DND-41 (cell line): ENCODE results near the gene OR2T2.
"Not testable (repeated sequence)": the region's sequence is repeated elsewhere in the genome, so short reads cannot be mapped to it uniquely, and the experiment has no call there.

ENCODE experiments used
- ATAC-seq: fragments of 200-7000 bp; cut with Tn5 transposase; 3 replicates; pipeline ENCODE4 v1.9.1; 2021; ENCODE audit warnings: low read depth; ENCODE audit not compliant: insufficient read depth
- DNase-seq: peaks from one replicate; pipeline ENCODE4 v3.0.0-alpha.2; 2020
- H2AFZ ChIP-seq: 2 replicates; pipeline ENCODE4 v1.6.0; 2012; ENCODE audit warnings: low read depth, low read length
- H3K27ac ChIP-seq: 2 replicates; pipeline ENCODE4 v1.5.1; 2012; ENCODE audit warnings: low read length, inconsistent platforms
- H3K27me3 ChIP-seq: fragments of 200-600 bp; sonication (generic); 2 replicates; pipeline ENCODE4 v1.6.0; 2012; ENCODE audit warnings: low read length, mild to moderate bottlenecking, inconsistent platforms; ENCODE audit not compliant: insufficient read depth, poor library complexity
- H3K36me3 ChIP-seq: 2 replicates; pipeline ENCODE4 v1.5.1; 2012; ENCODE audit warnings: low read length, inconsistent platforms; ENCODE audit not compliant: insufficient read depth
- H3K4me1 ChIP-seq: 2 replicates; pipeline ENCODE4 v1.5.1; 2012; ENCODE audit warnings: mild to moderate bottlenecking, low read length; ENCODE audit not compliant: insufficient read depth
- H3K4me2 ChIP-seq: 2 replicates; pipeline ENCODE4 v1.6.0; 2012; ENCODE audit warnings: mild to moderate bottlenecking, moderate library complexity, low read length, inconsistent platforms; ENCODE audit not compliant: insufficient read depth
- H3K4me3 ChIP-seq, 2 experiments: fragments of 200-600 bp in 1 of 2; shearing (Covaris generic) in 1 of 2; 2 replicates each; pipeline ENCODE4 v1.5.1; 2012 to 2016; ENCODE audit warnings: inconsistent platforms in 2 of 2, low read length in 2 of 2, mild to moderate bottlenecking in 2 of 2, low read depth in 1 of 2, moderate library complexity in 1 of 2
- H3K79me2 ChIP-seq: 2 replicates; pipeline ENCODE4 v1.6.0; 2012; ENCODE audit warnings: low read length, inconsistent platforms; ENCODE audit not compliant: insufficient read depth
- H3K9ac ChIP-seq: 2 replicates; pipeline ENCODE4 v1.6.0; 2012; ENCODE audit warnings: low read depth, mild to moderate bottlenecking, inconsistent platforms, low read length, moderate library complexity
- H3K9me3 ChIP-seq: 2 replicates; pipeline ENCODE4 v1.5.1; 2012; ENCODE audit warnings: low read length, moderate library complexity, mild to moderate bottlenecking, inconsistent platforms; ENCODE audit not compliant: insufficient read depth, severe bottlenecking
- H4K20me1 ChIP-seq: 2 replicates; pipeline ENCODE4 v1.6.0; 2012; ENCODE audit warnings: low read length; ENCODE audit not compliant: insufficient read depth
- CTCF ChIP-seq: IDR thresholded peaks from 2 replicates; pipeline ENCODE4 v1.5.1; 2012; ENCODE audit warnings: borderline replicate concordance, low read length, moderate library complexity, mild to moderate bottlenecking; ENCODE audit not compliant: poor library complexity, severe bottlenecking; ENCODE audit errors: extremely low read depth
- EZH2 ChIP-seq: IDR thresholded peaks from 3 replicates; pipeline ENCODE4 v1.6.1; 2012; ENCODE audit warnings: borderline replicate concordance, low read depth, mild to moderate bottlenecking, moderate library complexity, low read length, inconsistent platforms; ENCODE audit not compliant: severe bottlenecking

The OR2T2 gene

GRCh38 chr1:248445399-248445798 is at the start of gene OR2T2:
Gene OR2T2 (plus strand): TSS chr1:248445637. CDS start chr1:248452798, 7,161 bp downstream.
- H3K27me3 ChIP-seq, H3K4me1 ChIP-seq, H3K4me2 ChIP-seq, ATAC-seq, H3K9ac ChIP-seq, H3K4me3 ChIP-seq, H4K20me1 ChIP-seq, DNase-seq, H3K79me2 ChIP-seq, H3K27ac ChIP-seq, H3K9me3 ChIP-seq, H3K36me3 ChIP-seq, H2AFZ ChIP-seq: not testable (repeated sequence)

- H3K4me2 ChIP-seq, result no peak within 1 kb of the TSS
- no peaks in the 10 kb centered on the region for H3K4me1 ChIP-seq
- no peak within 1 kb of the TSS for H3K9ac ChIP-seq
- DNase-seq, result no peak
- H3K79me2 ChIP-seq, result no peaks in the 10 kb centered on the region
- TF ChIP-seq EZH2 (no peak), CTCF (no peak)
- no peak within 1 kb of the TSS for H3K27ac ChIP-seq
- H2AFZ ChIP-seq, result no peak within 1 kb of the TSS
- no peak for ATAC-seq
- no peak within 1 kb of the TSS for H3K4me3 ChIP-seq
- no peaks in the 10 kb centered on the region for H3K36me3 ChIP-seq
- no peaks in the 10 kb centered on the region for H3K27me3 ChIP-seq
- no peaks in the 10 kb centered on the region for H3K9me3 ChIP-seq
- H4K20me1 ChIP-seq, result no peaks in the 10 kb centered on the region
These were observed 42.7 kb upstream of the OR2T2 start, which contains the start of gene OR2T1 for GRCh38 chr1:248402748-248403147. Gene OR2T1 (plus strand): TSS chr1:248403048. CDS start chr1:248406148, 3,100 bp downstream.

GRCh38 chr1:248404024-248404423 is 41.4 kb upstream of the OR2T2 start:
- H4K20me1 ChIP-seq, result no peaks in the 10 kb centered on the region
- no peaks in the 10 kb centered on the region for H3K4me1 ChIP-seq
- H3K9me3 ChIP-seq, result no peaks in the 10 kb centered on the region
- H3K27me3 ChIP-seq, result no peaks in the 10 kb centered on the region
- H3K79me2 ChIP-seq, result no peaks in the 10 kb centered on the region
- H3K27ac ChIP-seq, result no peak overlapping the region
- H3K4me2 ChIP-seq, result no peak overlapping the region
- DNase-seq (no peak), ATAC-seq (no peak)
- no peak overlapping the region for H3K9ac ChIP-seq
- H2AFZ ChIP-seq, result no peak overlapping the region
- no peak overlapping the region for H3K4me3 ChIP-seq
- H3K36me3 ChIP-seq, result no peaks in the 10 kb centered on the region
- TF ChIP-seq CTCF (peak; percentile 54), EZH2 (no peak)

GRCh38 chr1:248406721-248407692 is 38.4 kb upstream of the OR2T2 start:
- Histone ChIP-seq H3K9ac (no peak overlapping the region), H3K27me3 (no peaks in the 10 kb centered on the region), H3K4me1 (no peaks in the 10 kb centered on the region), H3K36me3 (no peaks in the 10 kb centered on the region), H4K20me1 (no peaks in the 10 kb centered on the region), H3K79me2 (no peaks in the 10 kb centered on the region), H2AFZ (no peak overlapping the region), H3K4me2 (no peak overlapping the region), H3K4me3 (no peak overlapping the region), H3K9me3 (no peaks in the 10 kb centered on the region), H3K27ac (no peak overlapping the region)
- ATAC-seq, result peak; percentile 39; the same call in 2 of the 3 replicates
- no peak for TF ChIP-seq EZH2
- TF ChIP-seq CTCF, result no peak
- DNase-seq, result no peak
